GM21515 (cell line): ENCODE measurements around the gene ZFHX3.
A peak's percentile ranks its signal among the peaks of the same experiment; 100 is the strongest.

ENCODE experiments used
- ATAC-seq: cut with Tn5 transposase; IDR thresholded peaks from one replicate; pipeline ENCODE4 v1.9.1; 2021; ENCODE audit not compliant: unreplicated experiment

ZFHX3 gene

GRCh38 chr16:73041676-73042075 is 6.3 kb downstream of the ZFHX3 start:
- no peak for ATAC-seq

GRCh38 chr16:73040735-73041402 is 7.1 kb downstream of the ZFHX3 start:
- ATAC-seq, result no peak

GRCh38 chr16:73040136-73040535 is 7.8 kb downstream of the ZFHX3 start:
- ATAC-seq, result no peak

GRCh38 chr16:73037845-73038570 is 9.9 kb downstream of the ZFHX3 start:
- ATAC-seq, result no peak

- no peak for ATAC-seq
These were observed 10.6 kb downstream of the ZFHX3 start for GRCh38 chr16:73037331-73037745.

GRCh38 chr16:73036074-73036826 is 11.7 kb downstream of the ZFHX3 start:
- peak; percentile 66 for ATAC-seq

- ATAC-seq, result peak; percentile 33
These were observed 13.6 kb downstream of the ZFHX3 start for GRCh38 chr16:73034374-73034773.

GRCh38 chr16:73033271-73033998 is 14.5 kb downstream of the ZFHX3 start:
- no peak for ATAC-seq

GRCh38 chr16:73032541-73033270 is 15.2 kb downstream of the ZFHX3 start:
- peak; percentile 41 for ATAC-seq

- no peak for ATAC-seq
These were observed 15.9 kb downstream of the ZFHX3 start for GRCh38 chr16:73031984-73032383.

GRCh38 chr16:73031155-73031866 is 16.6 kb downstream of the ZFHX3 start:
- no peak for ATAC-seq

- no peak for ATAC-seq
These were observed 19.1 kb downstream of the ZFHX3 start for GRCh38 chr16:73028721-73029361.

- ATAC-seq, result no peak
These were observed 19.7 kb downstream of the ZFHX3 start for GRCh38 chr16:73028263-73028662.

GRCh38 chr16:73027685-73028111 is 20.2 kb downstream of the ZFHX3 start:
- no peak for ATAC-seq

GRCh38 chr16:73026754-73027684 is 20.9 kb downstream of the ZFHX3 start:
- ATAC-seq, result no peak

- ATAC-seq, result no peak
These were observed 22.1 kb downstream of the ZFHX3 start for GRCh38 chr16:73025856-73026210.

GRCh38 chr16:73025151-73025855 is 22.6 kb downstream of the ZFHX3 start:
- ATAC-seq, result no peak
